ENCODE measurements around the gene ACSS2.

Gene ACSS2, protein sequence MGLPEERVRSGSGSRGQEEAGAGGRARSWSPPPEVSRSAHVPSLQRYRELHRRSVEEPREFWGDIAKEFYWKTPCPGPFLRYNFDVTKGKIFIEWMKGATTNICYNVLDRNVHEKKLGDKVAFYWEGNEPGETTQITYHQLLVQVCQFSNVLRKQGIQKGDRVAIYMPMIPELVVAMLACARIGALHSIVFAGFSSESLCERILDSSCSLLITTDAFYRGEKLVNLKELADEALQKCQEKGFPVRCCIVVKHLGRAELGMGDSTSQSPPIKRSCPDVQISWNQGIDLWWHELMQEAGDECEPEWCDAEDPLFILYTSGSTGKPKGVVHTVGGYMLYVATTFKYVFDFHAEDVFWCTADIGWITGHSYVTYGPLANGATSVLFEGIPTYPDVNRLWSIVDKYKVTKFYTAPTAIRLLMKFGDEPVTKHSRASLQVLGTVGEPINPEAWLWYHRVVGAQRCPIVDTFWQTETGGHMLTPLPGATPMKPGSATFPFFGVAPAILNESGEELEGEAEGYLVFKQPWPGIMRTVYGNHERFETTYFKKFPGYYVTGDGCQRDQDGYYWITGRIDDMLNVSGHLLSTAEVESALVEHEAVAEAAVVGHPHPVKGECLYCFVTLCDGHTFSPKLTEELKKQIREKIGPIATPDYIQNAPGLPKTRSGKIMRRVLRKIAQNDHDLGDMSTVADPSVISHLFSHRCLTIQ

DNA sequence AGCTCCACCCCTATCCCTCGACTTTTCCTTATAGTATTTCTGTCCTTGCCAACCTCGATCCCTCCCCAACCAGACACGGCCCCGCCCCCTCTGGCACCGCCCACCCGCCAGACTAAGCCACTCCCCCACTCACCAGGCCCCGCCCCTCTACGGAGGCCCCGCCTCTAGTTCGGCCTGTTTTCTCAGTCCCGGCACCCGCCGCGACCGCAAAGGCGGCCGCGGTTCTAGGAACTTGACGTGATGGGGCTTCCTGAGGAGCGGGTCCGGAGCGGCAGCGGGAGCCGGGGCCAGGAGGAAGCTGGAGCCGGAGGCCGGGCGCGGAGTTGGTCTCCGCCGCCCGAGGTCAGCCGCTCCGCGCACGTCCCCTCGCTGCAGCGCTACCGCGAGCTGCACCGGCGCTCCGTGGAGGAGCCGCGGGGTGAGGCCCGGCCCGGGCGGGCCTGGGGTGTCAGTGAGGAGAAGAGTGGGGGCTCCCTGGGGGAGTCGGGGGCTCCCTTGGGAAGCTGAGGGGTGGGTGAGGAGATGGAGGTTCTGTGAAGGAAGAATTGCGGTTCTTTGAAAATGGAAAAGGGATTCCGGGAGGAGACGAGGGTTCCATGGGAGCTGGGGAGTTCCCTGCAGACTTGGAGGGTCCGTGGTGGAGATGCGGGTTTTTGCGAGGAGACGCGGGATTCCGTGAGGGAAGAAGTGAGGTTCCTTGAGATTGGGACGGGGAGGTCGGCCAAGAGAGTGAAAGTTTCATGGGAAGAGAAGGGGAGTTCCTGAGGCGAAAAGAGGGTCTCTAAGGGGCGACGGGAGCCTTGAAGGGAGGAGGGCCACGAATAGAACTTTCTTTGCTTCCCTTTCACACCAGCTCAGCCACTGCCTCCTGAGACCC lies at the start of gene ACSS2:
TSS of gene ACSS2 (plus strand) at position 207 of the 877 bp plus-strand sequence. CDS start at position 241, 34 bp downstream.
- DNase-seq (ENCODE audit: extremely low spot score, insufficient read length, low read depth) (peak; percentile 81), FAIRE-seq (no peak)

- DNase-seq (ENCODE audit: extremely low spot score, insufficient read length, low read depth) (no peak), FAIRE-seq (no peak)
Observed at GRCh38 chr20:34829191-34829590, 47.2 kb upstream of the ACSS2 start.

DNA sequence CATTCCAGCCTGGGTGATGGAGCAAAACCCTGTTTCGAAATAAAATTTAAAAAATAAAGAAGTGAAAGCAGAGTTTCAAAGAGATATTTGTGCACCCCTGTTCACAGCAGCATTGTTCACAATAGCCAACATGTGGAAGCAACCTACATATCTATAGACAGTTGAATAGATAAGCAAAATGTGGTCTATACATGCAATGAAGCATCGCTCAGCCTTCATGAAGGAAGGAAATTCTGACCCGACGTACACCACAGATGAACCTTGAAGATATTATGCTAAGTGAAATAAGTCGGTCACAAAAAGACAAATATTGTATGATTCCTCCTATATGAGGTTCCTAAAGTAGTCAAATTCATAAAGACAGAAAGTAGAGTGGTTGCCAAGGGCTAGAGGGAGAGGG lies 44.5 kb upstream of the ACSS2 start:
- DNase-seq (ENCODE audit: extremely low spot score, insufficient read length, low read depth) (no peak), FAIRE-seq (no peak)

DNA sequence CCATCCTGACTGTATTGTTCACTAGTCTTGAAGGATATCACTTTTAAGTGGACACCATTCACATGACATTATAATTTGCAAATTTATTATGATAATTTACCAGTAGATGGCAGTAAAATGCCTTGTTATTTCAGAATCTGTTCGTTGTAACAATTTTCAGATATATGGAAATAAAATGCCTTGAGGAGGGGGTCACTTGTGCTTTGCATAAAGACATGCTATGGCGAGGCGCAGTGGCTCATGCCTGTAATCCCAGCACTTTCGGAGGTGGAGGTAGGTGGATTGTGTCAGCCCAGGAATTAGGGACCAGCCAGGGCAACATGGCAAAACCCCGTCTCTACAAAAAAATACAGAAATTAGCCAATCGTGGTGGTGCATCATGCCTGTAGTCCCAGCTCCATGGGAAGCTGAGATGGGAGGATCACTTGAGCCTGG lies 41.9 kb upstream of the ACSS2 start:
- FAIRE-seq (peak; percentile 69), DNase-seq (ENCODE audit: extremely low spot score, insufficient read length, low read depth) (no peak)

DNA sequence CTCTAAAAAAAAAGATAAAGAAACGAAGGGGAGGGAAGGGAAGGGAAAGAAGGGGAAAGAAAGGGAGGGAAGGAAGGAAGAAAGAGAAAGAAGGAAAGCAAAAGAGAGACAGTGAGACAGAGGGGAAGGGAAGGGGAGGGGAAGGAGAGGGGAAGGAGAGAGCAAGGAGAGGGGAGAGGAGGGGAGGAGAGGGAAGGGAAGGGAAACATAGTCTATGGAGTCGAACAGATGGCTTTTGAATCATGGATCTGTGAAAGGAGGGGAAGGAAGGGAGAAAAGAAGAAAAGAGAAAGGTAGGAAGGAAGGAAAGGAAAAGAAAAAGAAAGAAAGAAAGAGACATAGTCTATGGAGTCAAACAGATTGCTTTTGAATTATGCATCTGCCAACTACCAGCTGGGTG lies 34.3 kb upstream of the ACSS2 start:
- DNase-seq (ENCODE audit: extremely low spot score, insufficient read length, low read depth) (no peak), FAIRE-seq (no peak)

- DNase-seq (ENCODE audit: extremely low spot score, insufficient read length, low read depth) (no peak), FAIRE-seq (no peak)
Observed at GRCh38 chr20:34843421-34843820, 33.0 kb upstream of the ACSS2 start.

GRCh38 chr20:34848597-34848996 lies 27.8 kb upstream of the ACSS2 start:
- DNase-seq (ENCODE audit: extremely low spot score, insufficient read length, low read depth) (no peak), FAIRE-seq (no peak)

DNA sequence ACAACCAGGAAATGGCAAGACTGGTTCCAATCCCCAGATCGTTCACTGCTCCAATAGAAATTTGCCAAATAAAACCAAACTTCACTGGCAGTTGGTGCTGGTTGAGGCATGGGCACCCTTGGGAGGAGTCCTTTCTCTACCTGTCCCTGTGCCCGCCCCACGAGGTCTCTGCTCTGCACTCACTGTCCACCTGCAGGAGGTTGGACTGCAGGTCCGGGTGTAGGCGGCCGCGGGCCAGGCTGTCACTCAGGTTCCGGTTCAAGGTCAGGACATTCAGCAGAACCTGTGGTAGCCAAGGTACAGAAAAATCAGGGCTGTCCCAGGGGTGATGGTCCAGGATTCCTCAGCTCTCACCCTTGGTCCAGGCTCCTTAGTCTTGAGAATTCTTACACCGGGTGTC lies 26.6 kb upstream of the ACSS2 start:
- FAIRE-seq (no peak), DNase-seq (ENCODE audit: extremely low spot score, insufficient read length, low read depth) (no peak)

DNA sequence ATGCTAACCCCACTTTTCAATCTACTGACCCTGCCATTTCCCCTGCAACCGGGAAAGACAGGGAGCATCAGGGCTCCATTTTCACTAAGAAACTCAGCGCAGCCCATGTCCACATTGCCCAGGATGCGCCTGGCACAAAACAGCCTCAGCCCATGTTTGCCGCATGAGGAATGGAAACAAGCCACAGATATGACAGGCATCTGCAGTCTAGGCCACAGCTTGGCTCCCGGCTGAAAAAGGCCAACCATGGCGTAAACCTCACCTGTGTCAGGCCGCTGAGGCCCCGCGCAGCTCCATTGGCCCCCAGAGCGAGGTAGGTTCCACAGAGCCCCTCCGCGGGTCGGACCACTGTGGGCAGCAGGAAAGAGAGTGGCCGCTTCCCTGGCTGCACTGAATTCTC lies 25.4 kb upstream of the ACSS2 start:
- DNase-seq (ENCODE audit: extremely low spot score, insufficient read length, low read depth) (no peak), FAIRE-seq (no peak)

DNA sequence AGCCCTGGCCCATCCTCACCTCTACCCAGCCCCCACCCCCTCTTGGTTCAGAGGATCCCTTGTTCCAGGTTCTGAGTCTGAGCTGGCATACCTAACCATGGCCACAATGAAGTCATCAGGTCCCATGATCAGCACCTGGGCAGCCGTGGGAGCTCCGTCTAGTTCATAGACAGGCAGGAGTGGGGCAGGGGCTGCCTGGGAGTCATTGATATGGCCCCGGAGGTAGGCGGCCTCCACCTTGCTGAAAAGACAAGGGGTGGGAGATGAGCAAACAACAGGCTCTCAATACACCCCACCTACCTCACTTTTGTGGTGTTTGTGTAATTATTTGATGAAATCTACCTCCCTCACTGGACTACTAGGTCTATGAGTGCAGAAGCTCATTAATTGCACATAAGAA lies 24.1 kb upstream of the ACSS2 start:
- FAIRE-seq (no peak), DNase-seq (ENCODE audit: extremely low spot score, insufficient read length, low read depth) (no peak)

- no peak for FAIRE-seq
- no peak for DNase-seq (ENCODE audit: extremely low spot score, insufficient read length, low read depth)
Observed at GRCh38 chr20:34859367-34859766, 17.0 kb upstream of the ACSS2 start.

- no peak for DNase-seq (ENCODE audit: extremely low spot score, insufficient read length, low read depth)
- FAIRE-seq: no peak
Observed at GRCh38 chr20:34859826-34860545, 16.4 kb upstream of the ACSS2 start.

DNA sequence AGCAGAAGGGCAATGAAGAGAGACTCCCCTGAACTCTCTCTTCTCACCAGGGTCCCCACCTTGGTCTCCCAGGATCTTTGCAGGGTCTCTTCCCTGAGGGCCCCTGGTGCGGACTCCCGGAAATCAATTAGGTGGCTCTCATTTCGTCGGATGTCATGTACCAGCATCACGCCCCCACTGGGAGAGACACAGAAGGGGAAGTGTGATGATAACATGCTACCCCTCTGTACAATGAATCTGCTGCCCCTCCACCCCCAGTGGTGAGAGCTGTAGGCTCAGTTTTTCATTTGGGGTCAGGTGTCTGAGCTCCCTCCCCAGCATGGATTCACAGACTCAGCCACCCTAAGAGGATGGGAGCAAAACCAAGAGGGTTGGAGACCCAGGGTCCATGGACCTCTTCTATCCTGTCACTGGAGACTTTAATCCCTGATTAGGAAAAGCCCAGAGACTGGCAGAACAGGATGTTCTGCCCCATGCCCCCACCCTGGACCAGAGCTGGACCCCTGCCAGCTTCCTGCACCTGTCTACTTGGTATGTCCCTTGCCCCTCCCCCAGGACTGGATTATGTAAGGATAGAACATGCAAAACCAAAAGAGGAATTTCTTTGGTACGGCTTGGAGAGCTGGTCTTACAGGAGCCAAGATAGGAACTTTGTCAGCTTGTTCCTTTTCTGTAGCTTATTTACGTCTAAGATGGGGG lies 14.9 kb upstream of the ACSS2 start:
- DNase-seq (ENCODE audit: extremely low spot score, insufficient read length, low read depth): no peak
- FAIRE-seq: no peak

DNA sequence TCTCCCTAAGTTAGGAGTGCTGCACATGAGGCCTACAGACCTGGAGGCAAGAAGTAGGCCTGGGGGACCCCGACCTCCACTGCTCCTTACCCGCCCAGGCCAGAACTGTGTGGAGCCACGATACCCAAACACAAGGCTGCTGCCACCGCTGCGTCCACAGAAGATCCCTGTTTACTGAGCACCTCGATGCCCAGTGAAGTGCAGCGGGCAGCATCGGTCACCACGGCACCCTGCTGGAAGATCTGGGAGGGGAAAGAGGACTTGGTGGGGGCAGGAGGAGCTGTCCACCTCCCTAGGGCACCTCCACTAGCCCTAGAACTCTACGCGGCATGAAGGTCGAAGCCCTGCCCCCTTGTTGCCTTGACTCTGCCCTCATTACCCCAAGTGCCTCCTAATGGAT lies 13.7 kb upstream of the ACSS2 start:
- FAIRE-seq (no peak), DNase-seq (ENCODE audit: extremely low spot score, insufficient read length, low read depth) (no peak)

- no peak for DNase-seq (ENCODE audit: extremely low spot score, insufficient read length, low read depth)
- FAIRE-seq: no peak
Observed at GRCh38 chr20:34863421-34863965, 12.9 kb upstream of the ACSS2 start.

DNA sequence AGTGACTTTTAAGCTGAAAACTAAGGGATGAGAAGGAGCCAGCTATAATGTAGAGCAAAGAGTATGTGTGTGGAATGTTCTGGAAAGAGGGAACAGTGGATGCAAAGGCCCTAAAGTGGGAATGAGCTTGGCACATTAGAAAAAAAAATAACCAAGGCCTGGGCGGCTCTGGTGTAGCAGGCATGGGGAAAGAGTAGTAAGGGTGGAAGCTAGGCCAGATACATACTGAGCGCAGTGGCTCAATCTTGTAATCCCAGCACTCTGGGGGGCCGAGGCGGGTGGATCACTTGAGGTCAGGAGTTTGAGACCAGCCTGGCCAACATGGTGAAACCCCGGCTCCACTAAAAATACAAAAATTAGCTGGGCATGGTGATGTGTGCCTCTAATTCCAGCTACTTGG lies 12.2 kb upstream of the ACSS2 start:
- DNase-seq (ENCODE audit: extremely low spot score, insufficient read length, low read depth): no peak
- no peak for FAIRE-seq

DNA sequence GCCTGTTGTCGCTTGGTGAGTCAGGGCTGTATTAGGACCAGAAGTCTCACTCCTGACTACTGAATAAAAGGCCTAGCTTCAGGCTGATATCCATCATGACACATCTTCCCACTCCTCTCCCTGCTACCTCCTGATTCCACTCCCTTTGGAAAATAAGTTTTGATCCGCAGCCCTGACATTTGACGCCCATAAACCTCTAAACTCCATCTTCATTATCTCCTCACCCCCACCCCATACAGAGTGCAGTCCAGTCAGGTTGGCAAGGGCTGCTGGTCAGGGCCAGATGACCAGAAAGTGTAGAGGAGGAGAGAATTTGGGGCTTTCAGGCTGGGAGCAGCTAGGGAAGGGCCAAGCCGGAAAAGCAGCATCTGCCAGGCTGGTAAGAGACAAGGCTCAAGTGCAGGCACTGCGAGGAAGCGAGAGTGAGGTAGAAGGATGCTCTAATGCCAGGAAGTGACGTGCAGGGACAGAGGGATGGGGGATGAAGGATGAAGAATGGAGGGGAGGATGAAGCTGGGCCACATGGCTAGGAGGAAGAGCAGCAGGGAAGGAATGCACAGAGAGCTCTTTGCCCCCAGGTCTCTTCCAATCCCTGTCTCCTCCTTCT lies 5.0 kb upstream of the ACSS2 start:
- FAIRE-seq (no peak), DNase-seq (ENCODE audit: extremely low spot score, insufficient read length, low read depth) (no peak)

GRCh38 chr20:34871966-34872621 lies 4.3 kb upstream of the ACSS2 start:
- FAIRE-seq: no peak
- DNase-seq (ENCODE audit: extremely low spot score, insufficient read length, low read depth): no peak
